Stimulated activated memory B cell treated with anti-CD40 and anti-IgM and Interleukin-4, amounts not matched to agents 10 μg/mL and 1 μg/mL and 100 μg/mL, for 72 hours (primary cell): Measurements from ENCODE around the gene SPRN.
"Not testable (repeated sequence)": the region's sequence is repeated elsewhere in the genome, so short reads cannot be mapped to it uniquely, and the experiment has no call there.

Source experiments
- ATAC-seq: fragments of 150-1000 bp; cut with Tn5 transposase; 2 replicates; pipeline ENCODE4 v1.10.0; 2021
- H3K27ac Mint-ChIP-seq: one replicate; pipeline ENCODE4 v1.8.0; 2022; ENCODE audit warnings: mild to moderate bottlenecking, mixed read lengths
- H3K27me3 Mint-ChIP-seq: one replicate; pipeline ENCODE4 v1.8.0; 2022; ENCODE audit warnings: mixed read lengths
- H3K36me3 Mint-ChIP-seq: one replicate; pipeline ENCODE4 v1.8.0; 2022; ENCODE audit warnings: mixed read lengths
- H3K4me1 Mint-ChIP-seq: one replicate; pipeline ENCODE4 v1.8.0; 2022; ENCODE audit warnings: mixed read lengths
- H3K4me3 Mint-ChIP-seq: one replicate; pipeline ENCODE4 v1.8.0; 2022; ENCODE audit warnings: mild to moderate bottlenecking, moderate library complexity, mixed read lengths
- H3K9me3 Mint-ChIP-seq: one replicate; pipeline ENCODE4 v1.8.0; 2022; ENCODE audit warnings: mixed read lengths

Gene SPRN

GRCh38 chr10:133424601-133425000, at the start of gene SPRN:
Gene SPRN (minus strand): TSS chr10:133424625. CDS start chr10:133423681, 944 bp downstream.
- H3K27ac Mint-ChIP-seq, H3K27me3 Mint-ChIP-seq, H3K9me3 Mint-ChIP-seq, H3K36me3 Mint-ChIP-seq: not testable (repeated sequence)
- H3K4me1 Mint-ChIP-seq: peaks cover 24% of the 10 kb centered on the region
- peak; percentile 59 for ATAC-seq
- H3K4me3 Mint-ChIP-seq: peak within 1 kb of the TSS; percentile 70

GRCh38 chr10:133474027-133474426, 49.6 kb upstream of the SPRN start:
- ATAC-seq: no peak
- peaks cover 6% of the 10 kb centered on the region for H3K36me3 Mint-ChIP-seq
- H3K27ac Mint-ChIP-seq: no peak overlapping the region
- H3K4me3 Mint-ChIP-seq: no peak overlapping the region
- no peaks in the 10 kb centered on the region for H3K27me3 Mint-ChIP-seq
- H3K9me3 Mint-ChIP-seq: peaks cover 6% of the 10 kb centered on the region
- peaks cover 12% of the 10 kb centered on the region for H3K4me1 Mint-ChIP-seq

GRCh38 chr10:133473270-133473669, 48.8 kb upstream of the SPRN start:
- Mint-ChIP-seq H3K4me3 (no peak overlapping the region), H3K27ac (no peak overlapping the region), H3K36me3 (peaks cover 9% of the 10 kb centered on the region), H3K4me1 (peaks cover 12% of the 10 kb centered on the region), H3K27me3 (no peaks in the 10 kb centered on the region), H3K9me3 (peaks cover 6% of the 10 kb centered on the region)
- ATAC-seq: no peak

- ATAC-seq: no peak
- Mint-ChIP-seq H3K36me3 (peaks cover 25% of the 10 kb centered on the region), H3K9me3 (peaks cover 6% of the 10 kb centered on the region), H3K4me3 (no peak overlapping the region), H3K27me3 (no peaks in the 10 kb centered on the region), H3K27ac (no peak overlapping the region), H3K4me1 (peaks cover 12% of the 10 kb centered on the region)
Measured at GRCh38 chr10:133471300-133472109, 47.1 kb upstream of the SPRN start.

GRCh38 chr10:133469205-133469604, 44.8 kb upstream of the SPRN start:
- Mint-ChIP-seq H3K4me1 (peaks cover 12% of the 10 kb centered on the region), H3K36me3 (peaks cover 25% of the 10 kb centered on the region)
- H3K27me3 Mint-ChIP-seq, H3K9me3 Mint-ChIP-seq, ATAC-seq, H3K4me3 Mint-ChIP-seq, H3K27ac Mint-ChIP-seq: not testable (repeated sequence)

- Mint-ChIP-seq H3K4me3 (no peak overlapping the region), H3K27ac (no peak overlapping the region), H3K27me3 (no peaks in the 10 kb centered on the region), H3K36me3 (peaks cover 25% of the 10 kb centered on the region), H3K9me3 (peaks cover 2% of the 10 kb centered on the region), H3K4me1 (no peaks in the 10 kb centered on the region)
- ATAC-seq: no peak
Measured at GRCh38 chr10:133467286-133467911, 43.0 kb upstream of the SPRN start.

- H3K27ac Mint-ChIP-seq: no peak overlapping the region
- peaks cover 2% of the 10 kb centered on the region for H3K9me3 Mint-ChIP-seq
- no peak overlapping the region for H3K4me3 Mint-ChIP-seq
- no peaks in the 10 kb centered on the region for H3K27me3 Mint-ChIP-seq
- no peak for ATAC-seq
- H3K4me1 Mint-ChIP-seq: no peaks in the 10 kb centered on the region
- peaks cover 25% of the 10 kb centered on the region for H3K36me3 Mint-ChIP-seq
Measured at GRCh38 chr10:133466683-133467275, 42.4 kb upstream of the SPRN start.

- Mint-ChIP-seq H3K4me1 (no peaks in the 10 kb centered on the region), H3K27me3 (no peaks in the 10 kb centered on the region), H3K9me3 (peaks cover 2% of the 10 kb centered on the region), H3K4me3 (no peak overlapping the region), H3K27ac (no peak overlapping the region), H3K36me3 (peaks cover 32% of the 10 kb centered on the region)
- no peak for ATAC-seq
Measured at GRCh38 chr10:133465950-133466474, 41.6 kb upstream of the SPRN start.

- Mint-ChIP-seq H3K4me1 (no peaks in the 10 kb centered on the region), H3K4me3 (no peak overlapping the region), H3K27me3 (no peaks in the 10 kb centered on the region), H3K36me3 (peaks cover 32% of the 10 kb centered on the region), H3K27ac (no peak overlapping the region), H3K9me3 (peaks cover 2% of the 10 kb centered on the region)
- ATAC-seq: peak; percentile 34
Measured at GRCh38 chr10:133465191-133465949, 40.9 kb upstream of the SPRN start.

- no peak for ATAC-seq
- no peak overlapping the region for H3K27ac Mint-ChIP-seq
- H3K9me3 Mint-ChIP-seq: peaks cover 2% of the 10 kb centered on the region
- H3K36me3 Mint-ChIP-seq: peaks cover 26% of the 10 kb centered on the region
- H3K4me3 Mint-ChIP-seq: no peak overlapping the region
- no peaks in the 10 kb centered on the region for H3K4me1 Mint-ChIP-seq
- H3K27me3 Mint-ChIP-seq: no peaks in the 10 kb centered on the region
Measured at GRCh38 chr10:133464582-133465031, 40.2 kb upstream of the SPRN start.

- no peak for ATAC-seq
- Mint-ChIP-seq H3K36me3 (peaks cover 17% of the 10 kb centered on the region), H3K27ac (no peak overlapping the region)
Measured at GRCh38 chr10:133462512-133463305, 38.3 kb upstream of the SPRN start.

GRCh38 chr10:133461841-133462240, 37.4 kb upstream of the SPRN start:
- Mint-ChIP-seq H3K27me3 (no peaks in the 10 kb centered on the region), H3K27ac (no peak overlapping the region), H3K4me1 (no peaks in the 10 kb centered on the region), H3K36me3 (peaks cover 9% of the 10 kb centered on the region), H3K9me3 (no peaks in the 10 kb centered on the region), H3K4me3 (no peak overlapping the region)
- ATAC-seq: no peak

More at GRCh38 chr10:133462512-133463305, 38.3 kb upstream of the SPRN start:
- Mint-ChIP-seq H3K4me3 (no peak overlapping the region), H3K4me1 (no peaks in the 10 kb centered on the region), H3K9me3 (no peaks in the 10 kb centered on the region), H3K27me3 (no peaks in the 10 kb centered on the region)

GRCh38 chr10:133461027-133461426, 36.6 kb upstream of the SPRN start:
- no peak for ATAC-seq

GRCh38 chr10:133460208-133460769, 35.9 kb upstream of the SPRN start:
- Mint-ChIP-seq H3K27me3 (no peaks in the 10 kb centered on the region), H3K4me3 (no peak overlapping the region), H3K4me1 (no peaks in the 10 kb centered on the region), H3K27ac (no peak overlapping the region), H3K9me3 (no peaks in the 10 kb centered on the region), H3K36me3 (peaks cover 8% of the 10 kb centered on the region)
- no peak for ATAC-seq

More at GRCh38 chr10:133461027-133461426, 36.6 kb upstream of the SPRN start:
- H3K9me3 Mint-ChIP-seq: no peaks in the 10 kb centered on the region
- peaks cover 8% of the 10 kb centered on the region for H3K36me3 Mint-ChIP-seq
- H3K27me3 Mint-ChIP-seq: no peaks in the 10 kb centered on the region
- H3K27ac Mint-ChIP-seq: no peak overlapping the region
- H3K4me3 Mint-ChIP-seq: no peak overlapping the region
- no peaks in the 10 kb centered on the region for H3K4me1 Mint-ChIP-seq
